ENCODE results near the gene CRADD. TPM values are rescaled to one million over a fixed set of nuclear protein-coding genes. Genes with fewer than 3 reads are reported as not detected.
"Not testable (repeated sequence)": the region's sequence is repeated elsewhere in the genome, so short reads cannot be mapped to it uniquely, and the experiment has no call there.

Gene CRADD
- total RNA-seq, 2 donors from 2014 or later, result 27.2 to 75.2 TPM

DNA sequence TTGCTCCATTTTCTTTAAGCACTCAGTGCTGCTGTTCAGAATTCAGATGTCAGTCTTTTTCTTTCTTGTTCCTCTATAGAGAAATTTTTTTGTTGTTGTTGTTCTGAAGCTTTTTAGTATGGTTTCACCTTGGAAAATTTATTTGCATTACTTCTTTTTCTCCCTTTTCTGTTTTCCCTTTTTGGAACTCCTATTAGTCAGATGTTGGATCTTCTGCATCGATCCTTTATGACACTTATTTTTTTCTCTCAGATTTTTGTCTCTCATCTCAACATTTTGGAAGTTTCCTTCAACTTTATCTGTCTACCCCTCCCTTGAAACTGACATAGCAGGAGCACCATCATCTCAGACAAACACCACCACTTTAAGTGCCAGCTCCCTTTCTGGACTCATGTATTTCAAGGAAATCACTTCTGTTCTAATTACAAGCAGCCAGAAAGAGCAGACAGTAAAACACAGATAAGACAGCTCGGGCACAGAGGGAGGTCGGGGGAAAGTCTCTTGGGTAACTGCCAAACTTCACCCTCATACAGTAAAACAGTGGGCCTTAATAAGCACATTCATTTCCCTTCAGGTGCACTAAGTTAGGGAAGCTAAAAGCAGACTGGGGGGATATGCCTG is 248.5 kb downstream of the CRADD start:
- Histone ChIP-seq H3K27me3 (no peaks in the 10 kb centered on the region), H3K4me3 (no peak overlapping the region), H3K27ac (no peak overlapping the region), H3K36me3 (replicated peaks in 1 of 2; ENCODE audit: insufficient read depth in 1 of 2, low read depth in 2 of 2) (no peaks in the 10 kb centered on the region), H3K9me3 (peaks cover 0 to 10% (median 0%) of the 10 kb centered on the region in 3 donors), H3K4me1 (no peaks in the 10 kb centered on the region)
- WGBS, 2 donors, result 63 to 70% methylated on average over 3 of the region's 3 CpGs
- ATAC-seq (no peak), DNase-seq (no peak)
- no peak for TF ChIP-seq POLR2A (IDR thresholded peaks at IDR 0.05)
- TF ChIP-seq, protein P1, sequence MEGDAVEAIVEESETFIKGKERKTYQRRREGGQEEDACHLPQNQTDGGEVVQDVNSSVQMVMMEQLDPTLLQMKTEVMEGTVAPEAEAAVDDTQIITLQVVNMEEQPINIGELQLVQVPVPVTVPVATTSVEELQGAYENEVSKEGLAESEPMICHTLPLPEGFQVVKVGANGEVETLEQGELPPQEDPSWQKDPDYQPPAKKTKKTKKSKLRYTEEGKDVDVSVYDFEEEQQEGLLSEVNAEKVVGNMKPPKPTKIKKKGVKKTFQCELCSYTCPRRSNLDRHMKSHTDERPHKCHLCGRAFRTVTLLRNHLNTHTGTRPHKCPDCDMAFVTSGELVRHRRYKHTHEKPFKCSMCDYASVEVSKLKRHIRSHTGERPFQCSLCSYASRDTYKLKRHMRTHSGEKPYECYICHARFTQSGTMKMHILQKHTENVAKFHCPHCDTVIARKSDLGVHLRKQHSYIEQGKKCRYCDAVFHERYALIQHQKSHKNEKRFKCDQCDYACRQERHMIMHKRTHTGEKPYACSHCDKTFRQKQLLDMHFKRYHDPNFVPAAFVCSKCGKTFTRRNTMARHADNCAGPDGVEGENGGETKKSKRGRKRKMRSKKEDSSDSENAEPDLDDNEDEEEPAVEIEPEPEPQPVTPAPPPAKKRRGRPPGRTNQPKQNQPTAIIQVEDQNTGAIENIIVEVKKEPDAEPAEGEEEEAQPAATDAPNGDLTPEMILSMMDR (IDR thresholded peaks at IDR 0.05), result no peak
- intact Hi-C loops (cut with DNase I), result no loop called here

DNA sequence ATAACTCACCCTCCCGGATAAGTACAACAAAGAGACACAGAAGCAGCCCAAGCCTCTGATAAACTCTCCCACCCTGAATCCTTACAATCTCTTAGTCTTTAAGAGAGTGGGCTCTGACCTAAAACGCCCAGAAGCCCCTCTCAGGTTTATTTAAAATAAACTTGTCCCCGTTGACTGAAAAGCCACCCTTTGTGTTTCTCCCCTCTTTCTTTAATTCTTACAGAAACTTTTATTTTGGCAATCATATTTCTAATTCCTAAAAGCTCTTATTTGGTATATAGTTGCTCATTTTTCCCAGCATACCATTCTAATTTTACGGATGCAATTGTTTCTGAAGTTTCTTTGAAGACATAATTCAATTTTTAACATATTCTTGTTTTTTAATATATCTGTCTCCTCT is 249.1 kb downstream of the CRADD start:
- intact Hi-C loops (cut with DNase I), result no loop called here
- Histone ChIP-seq H3K4me3 (no peak overlapping the region), H3K27ac (no peak overlapping the region), H3K9me3 (peaks cover 0 to 10% (median 0%) of the 10 kb centered on the region in 3 donors), H3K27me3 (no peaks in the 10 kb centered on the region), H3K36me3 (replicated peaks in 1 of 2; ENCODE audit: insufficient read depth in 1 of 2, low read depth in 2 of 2) (no peaks in the 10 kb centered on the region), H3K4me1 (no peaks in the 10 kb centered on the region)
- TF ChIP-seq POLR2A (IDR thresholded peaks at IDR 0.05), result no peak
- TF ChIP-seq, protein P1 (IDR thresholded peaks at IDR 0.05), result no peak
- ATAC-seq (no peak), DNase-seq (no peak)
- WGBS, 2 donors, result 72 to 76% methylated on average over 4 of the region's 4 CpGs

DNA sequence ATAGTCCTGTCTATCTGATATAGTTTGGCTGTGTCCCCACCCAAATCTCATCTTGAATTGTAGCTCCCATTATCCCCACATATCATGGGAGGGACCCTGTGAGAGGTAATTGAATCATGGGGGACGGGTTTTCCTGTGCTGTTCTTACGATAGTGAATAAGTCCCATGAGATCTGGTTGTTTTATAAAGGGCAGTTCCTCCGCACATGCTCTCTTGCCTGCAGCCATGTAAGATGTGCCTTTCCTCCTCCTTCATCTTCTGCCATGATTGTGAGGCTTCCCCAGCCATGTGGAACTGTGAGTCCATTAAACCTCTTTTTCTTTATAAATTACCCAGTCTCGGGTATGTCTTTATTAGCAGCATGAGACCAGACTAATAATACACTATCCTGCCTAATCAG is 251.9 kb downstream of the CRADD start:
- H3K36me3 ChIP-seq (replicated peaks in 1 of 2; ENCODE audit: insufficient read depth in 1 of 2, low read depth in 2 of 2); H3K4me1 ChIP-seq; ATAC-seq; H3K4me3 ChIP-seq; intact Hi-C loops (cut with DNase I); DNase-seq; H3K27me3 ChIP-seq; H3K27ac ChIP-seq: not testable (repeated sequence)
- 83 to 88% methylated on average over 4 of the region's 4 CpGs for WGBS, 2 donors
- peaks cover 0 to 10% (median 0%) of the 10 kb centered on the region in 3 donors for H3K9me3 ChIP-seq

DNA sequence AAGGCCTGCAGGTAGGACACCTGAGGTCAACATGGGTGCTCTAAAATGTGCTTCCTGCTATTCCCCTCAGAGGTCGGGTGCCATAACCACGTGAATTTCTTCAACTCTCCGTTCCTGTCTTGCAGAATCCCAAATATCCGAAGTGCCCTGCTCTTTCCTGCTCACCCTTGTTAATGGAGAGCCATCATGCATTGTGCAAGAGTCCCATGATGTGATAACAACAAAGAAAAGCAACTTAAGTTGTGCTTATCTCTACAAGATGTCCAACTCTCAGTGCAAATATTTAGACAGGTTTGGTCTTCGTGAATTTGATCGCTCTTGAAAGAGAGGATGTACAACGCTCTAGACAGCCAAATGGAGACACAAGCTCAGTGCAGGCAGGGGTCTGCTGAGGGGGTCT is 260.6 kb downstream of the CRADD start:
- H3K4me3 ChIP-seq, result no peak overlapping the region
- H3K27ac ChIP-seq, result no peak overlapping the region
- no peak for ATAC-seq
- no peaks in the 10 kb centered on the region for H3K36me3 ChIP-seq (replicated peaks in 1 of 2; ENCODE audit: insufficient read depth in 1 of 2, low read depth in 2 of 2)
- H3K9me3 ChIP-seq, result no peaks in the 10 kb centered on the region
- no peak for DNase-seq
- intact Hi-C loops (cut with DNase I), result no loop called here
- WGBS, 2 donors, result 73 to 77% methylated on average over 7 of the region's 7 CpGs
- TF ChIP-seq, protein P1 (IDR thresholded peaks at IDR 0.05), result no peak
- no peak for TF ChIP-seq POLR2A (IDR thresholded peaks at IDR 0.05)
- H3K4me1 ChIP-seq, result no peaks in the 10 kb centered on the region
- H3K27me3 ChIP-seq, result no peaks in the 10 kb centered on the region

DNA sequence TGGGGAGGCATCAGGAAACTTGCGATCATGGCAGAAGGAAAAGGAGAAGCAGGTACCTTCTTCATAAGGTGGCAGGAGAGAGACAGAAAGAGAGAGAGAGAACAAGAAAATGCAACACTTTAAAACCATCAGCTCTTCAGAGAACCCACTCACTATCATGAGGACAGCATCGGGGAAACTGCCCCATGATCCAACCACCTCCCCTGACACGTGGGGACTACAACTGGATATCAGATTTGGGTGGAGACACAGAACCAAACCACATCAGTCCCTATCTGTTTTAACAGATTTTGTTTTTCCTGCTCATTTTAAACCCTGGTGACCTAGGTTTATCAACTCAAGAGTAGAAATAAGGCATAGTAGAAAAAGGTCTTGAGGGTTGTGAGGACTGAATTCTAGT is 261.1 kb downstream of the CRADD start:
- intact Hi-C loops (cut with DNase I), result no loop called here
- Histone ChIP-seq H3K27me3 (no peaks in the 10 kb centered on the region), H3K9me3 (no peaks in the 10 kb centered on the region), H3K4me1 (no peaks in the 10 kb centered on the region), H3K36me3 (replicated peaks in 1 of 2; ENCODE audit: insufficient read depth in 1 of 2, low read depth in 2 of 2) (no peaks in the 10 kb centered on the region), H3K4me3 (no peak overlapping the region), H3K27ac (no peak overlapping the region)
- 86 to 91% methylated on average over 3 of the region's 3 CpGs for WGBS, 2 donors
- DNase-seq, result no peak
- no peak for ATAC-seq
- no peak for TF ChIP-seq POLR2A (IDR thresholded peaks at IDR 0.05)
- TF ChIP-seq, protein P1 (IDR thresholded peaks at IDR 0.05), result no peak

All from body of pancreas (tissue), 4 donors.